NT2/D1 (cell line): Measurements from ENCODE around the gene TCF4.

Experiments used
- SUZ12 ChIP-seq: IDR thresholded peaks from 2 replicates; pipeline ENCODE4 v1.6.1; 2011; ENCODE audit not compliant: insufficient read length, insufficient read depth; ENCODE audit errors: extremely low read depth
- YY1 ChIP-seq: IDR thresholded peaks from 2 replicates; pipeline ENCODE4 v1.6.1; 2011; ENCODE audit not compliant: insufficient read length, insufficient read depth
- ZNF274 ChIP-seq: IDR thresholded peaks from 2 replicates; pipeline ENCODE4 v1.6.1; 2011; ENCODE audit warnings: mild to moderate bottlenecking, low read depth, low read length

DNA sequence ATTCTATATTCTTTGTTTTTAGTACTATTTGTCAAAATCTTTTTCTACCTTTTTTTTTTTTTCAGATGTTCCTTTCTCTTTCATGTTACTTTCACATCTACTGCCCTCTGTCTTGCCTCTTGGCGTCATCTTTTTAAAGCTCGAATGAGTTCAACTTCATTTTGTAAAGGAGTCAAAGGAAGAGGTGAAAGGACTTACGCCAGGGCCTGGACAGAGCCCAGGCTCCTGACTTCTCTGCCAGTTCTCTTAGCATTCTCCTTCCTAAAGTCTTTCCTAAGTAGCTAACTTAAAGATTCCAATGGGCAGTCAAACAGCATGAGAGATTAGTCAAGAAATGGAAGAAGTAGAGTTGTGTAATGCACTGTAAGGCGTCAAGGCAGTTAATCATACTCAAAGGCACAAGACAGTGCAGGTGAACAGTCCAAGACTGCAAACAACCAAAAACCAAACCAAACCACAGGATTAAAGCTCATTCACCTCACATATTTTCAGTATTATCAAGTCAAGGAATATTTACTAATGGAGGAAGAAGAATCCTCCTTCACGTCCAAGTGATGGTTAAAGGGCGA lies 301.7 kb downstream of the TCF4 start:
- no peak for TF ChIP-seq SUZ12
- TF ChIP-seq ZNF274 = no peak
- TF ChIP-seq YY1 = no peak
